ENCODE results near the gene SEMA6A.

- TF ChIP-seq YY1 (IDR thresholded peaks at IDR 0.05) (no peak), CTCF (IDR thresholded peaks at IDR 0.05; ENCODE audit: low read depth, low read length, missing input control) (peak; percentile 7), EGR1 (IDR thresholded peaks at IDR 0.05; ENCODE audit: low read depth in 2 of 2) (no peak), HNF4A (conservative IDR thresholded peaks at IDR 0.05) (no peak), RAD21 (IDR thresholded peaks at IDR 0.05) (peak in 1 of 2 donors; percentile 41), TAF1 (conservative IDR thresholded peaks at IDR 0.05) (no peak), JUND (IDR thresholded peaks at IDR 0.05) (no peak), FOXA1 (IDR thresholded peaks at IDR 0.05) (no peak), REST (IDR thresholded peaks at IDR 0.05) (no peak), MAX (IDR thresholded peaks at IDR 0.05) (no peak)
Measured at GRCh38 chr5:116497631-116498030, 77.0 kb downstream of the SEMA6A start.

All from liver (tissue), 3 donors.